Heart left ventricle (tissue), 13 donors: ENCODE results near the gene TNNI3K.

ENCODE experiments used
- POLR2A ChIP-seq, 2 donors: fragments of 450-650 bp; IDR thresholded peaks; one replicate each; pipeline ENCODE4 v1.6.1; 2017; ENCODE audit warnings: antibody characterized with exemption in 2 of 2, mild to moderate bottlenecking in 2 of 2, moderate library complexity in 2 of 2
- TF ChIP-seq, protein P1 (sequence below), 12 donors: fragments of 200-600 bp; sonication (generic) in 4 of 12; IDR thresholded peaks; one replicate each; pipeline versions ENCODE4 v1.5.0 to v1.8.0; 2018 to 2022; ENCODE audit warnings: antibody characterized with exemption in 12 of 12, mild to moderate bottlenecking in 5 of 12
- donor health status: ischemic (EF 13 %, LVEDD 7.1; RV severe dilation, severe dysfunction).
- donor health status: DM: no; HTN: yes; CAD: no.
- donor health status: DM: no; HTN: no; CAD: no.
- donor health status: ischemic (EF 25% LVEDD 6.9; RV normal size, moderate dysfunction).
- donor health status: ischemic (EF 25% LVEDD 5.7; RV mildly dilated, moderate dysfunction).
- donor health status: ischemic (EF 35%, LVEDD 5.7; RV mildly dilated, moderate dysfunction).
- donor health status: nonischemic (EF 11% LVEDD 7.7; RV severe dilation, severe dysfunction).
- donor health status: DM: yes; HTN: yes; CAD: no.
- donor health status: PGD.
- donor health status: ischemic (EF 29% LVEDD 5.4; RV normal size, mild dysfunction).
- donor health status: nonischemic (EF 23%, LVEDD 6.1; RV moderate dilation, normal function).

DNA sequence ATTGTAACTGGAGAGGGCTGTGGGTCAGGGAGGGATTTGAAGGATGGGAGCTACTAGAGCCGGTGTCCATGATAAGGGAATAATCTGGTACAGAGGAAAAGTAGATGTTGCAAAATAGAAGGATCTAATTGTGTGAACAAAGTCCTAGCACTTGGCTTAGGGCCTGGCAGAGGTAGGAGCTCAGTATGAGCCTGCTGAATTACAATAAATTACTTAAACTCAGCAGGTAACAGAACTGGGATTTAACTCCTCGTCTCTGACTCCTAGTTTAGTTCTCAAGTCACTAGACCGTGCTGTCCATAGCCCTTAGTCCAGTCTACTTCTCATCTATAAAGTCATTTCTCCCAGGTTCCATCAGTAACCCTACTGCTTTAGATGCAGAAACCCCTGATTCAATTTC is 157.0 kb downstream of the TNNI3K start:
- TF ChIP-seq, protein P1, sequence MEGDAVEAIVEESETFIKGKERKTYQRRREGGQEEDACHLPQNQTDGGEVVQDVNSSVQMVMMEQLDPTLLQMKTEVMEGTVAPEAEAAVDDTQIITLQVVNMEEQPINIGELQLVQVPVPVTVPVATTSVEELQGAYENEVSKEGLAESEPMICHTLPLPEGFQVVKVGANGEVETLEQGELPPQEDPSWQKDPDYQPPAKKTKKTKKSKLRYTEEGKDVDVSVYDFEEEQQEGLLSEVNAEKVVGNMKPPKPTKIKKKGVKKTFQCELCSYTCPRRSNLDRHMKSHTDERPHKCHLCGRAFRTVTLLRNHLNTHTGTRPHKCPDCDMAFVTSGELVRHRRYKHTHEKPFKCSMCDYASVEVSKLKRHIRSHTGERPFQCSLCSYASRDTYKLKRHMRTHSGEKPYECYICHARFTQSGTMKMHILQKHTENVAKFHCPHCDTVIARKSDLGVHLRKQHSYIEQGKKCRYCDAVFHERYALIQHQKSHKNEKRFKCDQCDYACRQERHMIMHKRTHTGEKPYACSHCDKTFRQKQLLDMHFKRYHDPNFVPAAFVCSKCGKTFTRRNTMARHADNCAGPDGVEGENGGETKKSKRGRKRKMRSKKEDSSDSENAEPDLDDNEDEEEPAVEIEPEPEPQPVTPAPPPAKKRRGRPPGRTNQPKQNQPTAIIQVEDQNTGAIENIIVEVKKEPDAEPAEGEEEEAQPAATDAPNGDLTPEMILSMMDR (IDR thresholded peaks at IDR 0.05) = no peak
- no peak for TF ChIP-seq POLR2A (IDR thresholded peaks at IDR 0.05)
